Activated CD8-positive, alpha-beta memory T cell treated with anti-CD3 and anti-CD28 coated beads, Interleukin-2, amount 50 U/mL, for 1 hour (primary cell): ENCODE results near the gene PPFIA3.
"Not testable (repeated sequence)": the region's sequence is repeated elsewhere in the genome, so short reads cannot be mapped to it uniquely, and the experiment has no call there.

ENCODE experiments used
- DNase-seq: peaks from one replicate; pipeline ENCODE4 v3.0.0-alpha.2; 2020; ENCODE audit errors: extremely low read depth

Gene PPFIA3

GRCh38 chr19:49125025-49125731 lies 5.8 kb downstream of the PPFIA3 start:
- DNase-seq, result no peak

DNA sequence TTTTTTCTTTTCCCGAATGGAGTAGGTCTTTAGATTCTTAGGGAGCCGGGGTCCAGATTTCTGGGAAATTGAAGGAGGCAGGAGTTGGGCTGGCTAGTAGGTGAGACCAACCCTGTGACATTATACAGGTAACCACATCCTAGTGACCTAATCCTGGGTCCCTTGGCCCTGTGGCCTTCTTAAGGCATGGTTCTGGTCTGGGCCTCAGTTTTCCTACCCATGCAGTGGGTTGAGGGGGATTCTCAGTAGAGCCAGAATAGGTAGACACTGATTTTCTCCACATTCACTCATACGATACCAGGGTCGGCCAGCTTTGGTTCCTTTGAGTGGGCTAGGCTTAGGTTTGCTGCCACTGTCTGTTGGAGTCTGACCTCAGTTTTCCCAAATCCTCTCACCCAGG lies 7.2 kb downstream of the PPFIA3 start:
- no peak for DNase-seq

DNA sequence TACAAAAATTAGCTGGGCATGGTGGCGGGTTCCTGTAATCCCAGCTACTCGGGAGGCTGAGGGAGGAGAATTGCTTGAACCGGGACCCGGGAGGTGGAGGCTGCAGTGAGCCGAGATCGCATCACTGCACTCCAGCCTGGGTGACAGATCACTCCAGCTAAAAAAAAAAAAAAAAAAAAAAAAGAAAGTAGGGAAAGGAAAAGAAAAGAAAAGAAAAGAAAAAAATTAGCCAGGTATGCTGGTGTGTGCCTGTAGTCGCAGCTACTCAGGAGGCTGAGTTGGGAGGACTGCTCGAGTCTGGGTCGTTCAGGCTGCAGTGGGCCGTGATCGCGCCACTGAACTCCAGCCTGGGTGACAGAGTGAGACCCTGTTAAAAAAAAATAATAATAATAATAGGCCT lies 7.9 kb downstream of the PPFIA3 start:
- DNase-seq, result not testable (repeated sequence)

DNA sequence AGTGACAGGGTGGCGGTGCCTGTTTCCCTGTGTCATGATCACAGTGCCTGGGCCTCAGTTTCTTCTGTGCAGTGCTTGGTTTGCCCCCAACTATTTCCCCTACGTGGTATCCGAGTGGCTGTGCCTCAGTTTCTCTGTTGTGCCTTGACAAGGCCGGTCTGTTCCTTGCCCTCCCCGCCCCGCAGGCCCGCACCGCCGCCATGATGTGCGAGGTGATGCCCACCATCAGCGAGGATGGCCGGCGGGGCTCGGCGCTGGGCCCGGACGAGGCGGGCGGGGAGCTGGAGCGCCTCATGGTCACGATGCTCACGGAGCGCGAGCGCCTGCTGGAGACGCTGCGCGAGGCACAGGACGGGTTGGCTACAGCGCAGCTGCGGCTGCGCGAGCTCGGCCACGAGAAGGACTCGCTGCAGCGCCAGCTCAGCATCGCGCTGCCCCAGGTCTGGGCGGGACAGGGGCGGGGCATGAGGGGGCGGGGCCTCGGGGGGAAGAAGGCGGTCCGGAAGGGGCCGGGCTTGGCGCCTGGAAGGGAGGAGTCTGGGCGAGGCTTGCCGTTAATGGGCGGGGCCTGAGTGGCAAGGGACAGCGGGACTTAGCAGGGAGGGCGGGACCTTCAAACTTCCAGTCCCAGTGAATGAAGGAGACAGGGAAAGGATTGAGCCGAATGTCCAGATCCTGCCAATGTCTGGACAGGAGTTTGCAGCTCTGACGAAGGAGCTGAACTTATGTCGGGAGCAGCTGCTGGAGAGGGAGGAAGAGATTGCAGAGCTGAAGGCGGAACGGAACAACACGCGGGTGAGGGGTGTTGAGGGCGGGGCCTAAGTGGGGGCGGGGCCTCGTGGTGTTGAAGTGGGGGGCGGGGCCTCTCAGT lies 8.6 kb downstream of the PPFIA3 start:
- DNase-seq, result peak; percentile 82

GRCh38 chr19:49128545-49129237 lies 9.3 kb downstream of the PPFIA3 start:
- DNase-seq, result no peak

GRCh38 chr19:49129238-49129583 lies 9.9 kb downstream of the PPFIA3 start:
- DNase-seq, result no peak

GRCh38 chr19:49130325-49130724 lies 11.0 kb downstream of the PPFIA3 start:
- DNase-seq, result no peak

- DNase-seq, result no peak
These were observed 13.7 kb downstream of the PPFIA3 start for GRCh38 chr19:49132974-49133609.

GRCh38 chr19:49133621-49134454 lies 14.5 kb downstream of the PPFIA3 start:
- DNase-seq, result no peak

- DNase-seq, result no peak
These were observed 16.3 kb downstream of the PPFIA3 start for GRCh38 chr19:49135686-49136085.

DNA sequence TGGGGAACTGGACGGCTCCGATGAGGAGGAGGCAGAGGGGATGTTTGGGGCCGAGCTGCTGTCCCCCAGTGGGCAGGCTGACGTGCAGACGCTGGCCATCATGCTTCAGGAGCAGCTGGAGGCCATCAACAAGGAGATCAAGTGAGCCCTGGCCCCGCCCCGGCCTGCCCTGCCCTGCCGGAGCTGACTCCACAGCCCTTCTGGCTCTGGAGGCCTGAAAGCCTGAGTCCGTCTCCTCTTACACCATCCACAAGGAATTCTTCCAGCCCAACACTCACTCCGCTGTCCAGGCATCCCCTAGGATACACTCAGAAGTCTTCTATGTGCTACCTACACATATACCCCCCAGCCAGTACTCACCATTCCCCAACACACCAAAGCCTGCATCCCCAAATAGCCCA lies 17.4 kb downstream of the PPFIA3 start:
- DNase-seq, result no peak

- DNase-seq, result no peak
These were observed 21.6 kb downstream of the PPFIA3 start for GRCh38 chr19:49140951-49141350.

DNA sequence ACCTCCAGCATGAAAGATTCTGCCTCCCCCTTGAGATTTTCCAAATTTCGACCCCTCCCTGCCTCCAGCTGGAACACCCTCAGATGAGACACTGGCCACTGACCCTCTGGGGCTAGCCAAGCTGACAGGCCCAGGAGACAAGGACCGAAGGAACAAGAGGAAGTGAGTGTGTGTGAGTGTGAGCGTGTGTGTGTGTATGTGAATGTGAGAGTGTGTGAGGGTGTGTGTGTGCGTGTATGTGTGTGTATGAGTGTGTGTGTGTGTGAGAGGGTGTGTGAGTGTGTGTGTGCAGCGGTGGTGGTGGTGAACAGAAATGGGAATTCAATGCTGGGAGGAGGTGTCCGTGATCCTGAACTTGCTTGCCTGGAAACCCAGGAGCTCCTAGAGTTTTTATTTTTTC lies 22.0 kb downstream of the PPFIA3 start:
- DNase-seq, result no peak

- DNase-seq, result no peak
These were observed 23.6 kb downstream of the PPFIA3 start for GRCh38 chr19:49142866-49143335.

DNA sequence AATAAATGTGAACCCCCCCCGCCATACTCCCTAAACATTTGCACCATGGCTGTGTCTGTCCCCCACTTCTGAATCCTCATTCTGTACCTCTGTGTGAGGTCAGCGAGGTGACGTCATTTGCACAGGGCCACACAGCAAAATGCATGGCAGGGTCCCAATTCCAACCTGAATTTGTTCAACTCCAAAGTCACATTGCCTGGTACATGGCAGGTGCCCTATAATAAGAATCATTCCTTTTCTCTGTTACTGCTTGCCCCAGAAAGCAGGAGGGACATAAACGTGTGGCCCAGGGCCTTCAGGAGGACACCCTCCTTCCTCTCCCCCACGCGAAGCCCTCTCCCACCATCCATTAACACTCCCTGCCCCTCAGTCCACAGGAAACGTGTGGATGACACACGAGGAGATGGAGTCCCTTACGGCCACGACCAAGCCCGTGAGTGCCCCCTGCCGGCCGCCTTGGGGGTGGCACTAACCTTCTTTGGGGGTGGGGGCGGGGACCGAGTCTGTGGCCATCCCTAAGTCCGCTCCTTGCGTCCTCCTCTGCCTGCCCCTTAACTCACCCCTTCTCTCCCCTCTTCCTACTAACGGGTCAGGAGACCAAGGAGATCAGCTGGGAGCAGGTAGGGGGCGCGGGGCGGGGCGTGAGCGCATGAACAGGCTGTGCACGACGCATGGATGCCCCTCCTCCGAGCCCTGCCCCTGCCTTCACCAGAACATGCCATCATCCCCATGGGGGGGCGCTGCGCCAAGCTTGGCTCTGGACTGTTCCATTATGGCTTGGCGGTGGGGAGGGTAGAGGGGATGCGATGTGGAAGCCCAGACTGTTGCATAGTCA lies 26.4 kb downstream of the PPFIA3 start:
- no peak for DNase-seq

DNA sequence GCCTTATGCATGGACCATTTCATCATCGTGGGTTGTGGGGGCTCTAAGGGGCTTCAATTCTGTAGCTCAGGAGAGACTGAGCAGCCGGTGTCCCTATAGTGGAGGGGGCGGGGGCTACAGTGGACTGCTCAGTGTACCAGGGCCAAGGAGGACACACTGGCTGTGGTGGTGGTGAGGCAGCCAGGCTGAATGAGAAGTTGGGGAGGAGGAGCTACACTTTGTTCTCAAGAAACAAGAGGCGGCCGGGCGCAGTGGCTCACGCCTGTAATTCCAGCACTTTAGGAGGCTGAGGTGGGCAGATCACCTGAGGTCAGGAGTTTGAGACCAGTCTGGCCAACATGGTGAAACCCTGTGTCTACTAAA lies 27.0 kb downstream of the PPFIA3 start:
- DNase-seq, result not testable (repeated sequence)

GRCh38 chr19:49148044-49148682 lies 28.8 kb downstream of the PPFIA3 start:
- DNase-seq, result no peak

DNA sequence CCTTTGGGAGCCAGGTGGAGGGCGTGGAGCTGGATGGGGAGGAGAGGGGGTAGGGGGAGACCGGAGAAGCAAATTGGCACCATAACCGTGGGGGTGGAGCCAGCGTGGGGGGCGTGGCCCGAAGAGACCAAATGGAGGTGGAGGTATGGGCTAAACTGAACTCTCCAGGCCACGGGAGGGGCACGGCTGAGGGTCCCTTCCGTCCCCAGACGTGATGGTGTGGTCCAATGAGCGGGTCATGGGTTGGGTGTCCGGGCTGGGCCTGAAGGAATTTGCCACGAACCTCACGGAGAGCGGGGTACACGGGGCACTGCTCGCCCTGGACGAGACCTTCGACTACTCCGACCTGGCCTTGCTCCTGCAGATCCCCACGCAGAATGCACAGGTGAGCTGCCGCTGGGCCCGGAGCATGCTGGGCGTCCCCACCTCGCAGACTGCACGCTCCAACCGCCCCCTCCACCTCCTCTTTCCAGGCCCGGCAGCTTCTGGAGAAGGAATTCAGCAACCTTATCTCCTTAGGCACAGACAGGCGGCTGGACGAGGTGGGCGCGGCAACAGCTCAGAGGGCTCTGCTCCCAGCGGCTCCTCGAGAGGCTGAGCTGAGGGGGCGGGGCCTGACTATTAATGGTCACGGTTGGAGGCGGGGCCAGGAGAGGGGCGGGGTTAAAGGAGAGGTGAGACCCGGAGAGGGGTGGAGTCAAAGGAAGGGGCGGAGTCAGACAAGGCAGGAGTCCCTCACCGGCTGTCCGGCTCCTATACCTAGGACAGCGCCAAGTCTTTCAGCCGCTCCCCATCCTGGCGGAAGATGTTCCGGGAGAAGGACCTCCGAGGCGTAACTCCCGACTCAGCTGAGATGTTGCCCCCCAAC lies 29.7 kb downstream of the PPFIA3 start:
- peak; percentile 51 for DNase-seq

DNA sequence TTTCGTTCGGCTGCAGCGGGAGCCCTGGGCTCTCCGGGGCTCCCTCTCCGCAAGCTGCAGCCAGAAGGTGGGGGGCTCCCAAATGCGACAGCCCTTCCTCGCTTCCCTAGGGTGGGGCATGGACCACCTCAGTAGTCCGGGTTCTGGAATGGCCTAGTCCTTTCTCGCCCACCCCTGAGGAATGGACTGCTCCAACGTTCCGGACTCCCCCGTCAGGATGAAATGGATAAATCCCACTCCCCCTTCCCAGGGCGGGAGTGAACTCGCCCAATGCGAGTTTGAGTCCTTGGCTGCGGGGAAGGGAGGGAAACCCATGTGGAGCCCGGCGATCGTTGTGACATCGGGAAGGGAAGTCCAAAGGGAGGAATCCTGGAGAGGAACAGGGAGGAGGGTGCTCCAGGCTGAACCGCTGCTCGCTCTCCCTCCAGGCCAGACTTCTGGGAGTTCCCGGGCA lies 30.3 kb downstream of the PPFIA3 start:
- DNase-seq, result no peak
